Activated CD8-positive, alpha-beta memory T cell treated with anti-CD3 and anti-CD28 coated beads for 4 hours (primary cell): ENCODE measurements around the gene AGGF1.
"Not testable (repeated sequence)": the region's sequence is repeated elsewhere in the genome, so short reads cannot be mapped to it uniquely, and the experiment has no call there.

ENCODE experiments used
- DNase-seq, 2 donors: peaks; one replicate each; pipeline ENCODE4 v3.0.0-alpha.2; 2020; ENCODE audit warnings: low read depth in 2 of 2

The AGGF1 gene

DNA sequence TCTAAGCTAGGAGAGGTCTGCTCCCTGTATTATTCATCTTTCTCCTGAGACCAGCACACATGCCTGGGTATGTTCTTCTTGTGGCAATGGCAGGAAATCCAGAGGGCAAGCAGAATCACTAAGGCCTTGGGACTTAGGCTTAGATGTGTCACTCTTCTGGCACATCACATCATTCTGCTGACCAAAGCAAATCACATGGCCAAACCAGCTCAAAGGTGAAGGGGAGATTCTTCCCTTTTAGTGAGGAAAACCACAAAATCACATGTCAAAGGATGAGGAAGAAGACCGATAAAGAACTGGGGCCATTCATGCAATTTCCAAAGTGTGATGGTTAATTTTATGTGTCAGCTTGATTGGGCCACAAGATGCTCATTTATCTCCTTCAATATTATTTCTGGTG, 5.7 kb upstream of the AGGF1 start:
- no peak for DNase-seq

DNA sequence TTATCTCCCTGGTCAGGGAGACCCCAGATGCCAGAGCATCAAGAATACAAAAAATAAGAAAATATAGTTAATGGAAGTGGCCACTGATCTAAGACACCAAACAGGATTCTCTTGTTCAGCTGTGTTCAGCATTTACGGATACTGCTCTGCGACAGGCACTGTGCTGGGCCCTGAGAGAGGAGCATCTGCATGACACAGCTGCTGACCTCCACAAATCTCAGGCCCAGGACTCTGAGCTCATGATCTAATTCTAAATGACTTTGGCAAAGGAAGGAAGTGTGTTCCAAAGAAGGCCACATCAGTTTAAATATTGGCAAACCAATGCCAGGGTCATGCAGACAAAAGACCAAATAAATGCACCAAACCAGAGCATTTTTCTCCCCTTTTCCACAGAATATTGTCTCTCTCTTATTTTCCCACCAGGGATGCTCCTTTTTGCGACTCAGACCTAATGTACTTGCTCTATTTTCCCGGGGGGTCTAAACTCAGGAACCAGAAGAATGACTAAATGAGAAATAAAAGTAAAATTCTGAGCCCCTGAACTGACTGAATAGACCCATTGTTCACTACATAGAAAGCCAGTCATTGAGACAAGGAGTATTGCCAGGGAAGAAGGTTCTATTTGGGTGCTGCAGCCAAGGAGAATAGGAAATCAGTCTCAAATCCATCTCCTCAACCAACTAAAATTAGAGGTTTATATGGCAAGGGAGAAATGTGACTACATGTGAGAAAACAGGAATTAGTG, 1.4 kb upstream of the AGGF1 start:
- no peak for DNase-seq

DNA sequence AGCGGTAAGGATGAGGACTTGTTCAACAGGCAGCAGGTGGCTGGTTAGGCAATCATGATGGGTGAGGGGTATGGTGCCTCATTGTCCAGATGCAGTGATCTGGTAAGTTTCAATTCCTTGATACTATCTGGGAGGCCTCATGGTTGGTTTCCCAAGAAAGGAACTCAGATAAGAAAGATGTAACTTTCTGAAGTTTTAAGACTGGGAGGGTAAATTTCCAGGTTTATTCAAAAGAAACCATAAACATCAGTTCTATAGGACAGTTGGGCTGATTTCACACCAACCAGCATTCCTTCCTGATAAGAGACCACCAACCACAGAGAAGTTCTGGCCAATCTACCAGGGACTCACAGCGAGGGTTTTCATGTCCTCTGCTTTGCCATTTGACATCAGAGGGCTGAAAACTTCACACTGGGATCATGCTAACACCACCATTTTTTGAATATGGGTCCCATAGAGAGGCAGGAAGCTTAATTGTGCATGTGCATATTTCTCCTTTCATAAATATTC, 773 bp upstream of the AGGF1 start:
- DNase-seq: no peak

- DNase-seq: no peak
These were observed 1.7 kb downstream of the AGGF1 start for GRCh38 chr5:77031891-77032290.

DNA sequence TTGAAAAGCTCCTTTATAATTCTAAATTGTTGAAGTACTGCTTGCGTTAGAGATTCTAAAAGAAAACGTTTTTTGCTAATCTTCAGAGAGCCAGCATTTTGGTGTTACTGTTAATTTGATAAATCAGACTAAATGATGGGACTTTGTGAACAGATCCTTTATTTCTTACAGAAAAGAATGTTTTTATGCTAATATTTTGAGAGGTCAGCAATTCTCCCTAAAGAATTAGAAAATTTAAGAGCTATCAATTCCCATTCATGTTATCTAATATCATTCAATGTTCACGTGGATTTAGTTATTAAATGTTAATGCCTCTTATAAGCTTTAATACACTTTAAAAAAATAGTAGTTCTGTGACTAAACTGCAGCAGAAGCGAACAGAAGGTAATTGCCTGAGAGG, 2.4 kb downstream of the AGGF1 start:
- DNase-seq: no peak

- no peak for DNase-seq
These were observed 3.1 kb downstream of the AGGF1 start for GRCh38 chr5:77033338-77033737.

GRCh38 chr5:77035950-77036349, 5.7 kb downstream of the AGGF1 start:
- no peak for DNase-seq

GRCh38 chr5:77046416-77047073, 16.3 kb downstream of the AGGF1 start:
- DNase-seq: no peak

GRCh38 chr5:77064040-77064439, 33.8 kb downstream of the AGGF1 start:
- no peak for DNase-seq

GRCh38 chr5:77065256-77065655, 35.1 kb downstream of the AGGF1 start:
- no peak for DNase-seq

- DNase-seq: no peak
These were observed 36.0 kb downstream of the AGGF1 start for GRCh38 chr5:77066184-77066583.

- DNase-seq: no peak
These were observed 36.7 kb downstream of the AGGF1 start for GRCh38 chr5:77066823-77067442.

- DNase-seq: no peak
These were observed 43.5 kb downstream of the AGGF1 start for GRCh38 chr5:77073667-77074066.

DNA sequence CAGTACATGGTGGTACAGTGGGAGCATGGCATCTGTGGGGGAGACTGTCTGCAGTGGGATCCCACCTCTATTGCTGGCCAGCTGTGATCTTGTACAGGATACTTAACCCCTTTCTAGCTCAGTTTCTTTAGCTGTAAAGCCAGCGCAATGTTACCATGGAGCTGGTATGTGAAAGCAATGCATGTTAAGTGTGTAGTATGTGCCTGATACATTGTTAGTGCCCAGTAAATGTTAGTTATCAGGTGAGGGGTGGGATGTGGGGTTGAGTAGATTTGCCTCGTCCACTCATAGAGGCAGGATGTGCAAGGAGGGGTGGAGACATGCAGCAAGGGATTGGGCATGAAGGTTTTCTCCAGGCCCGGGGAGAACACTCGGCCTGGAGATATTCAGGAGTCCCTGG, 44.5 kb downstream of the AGGF1 start:
- no peak for DNase-seq

DNA sequence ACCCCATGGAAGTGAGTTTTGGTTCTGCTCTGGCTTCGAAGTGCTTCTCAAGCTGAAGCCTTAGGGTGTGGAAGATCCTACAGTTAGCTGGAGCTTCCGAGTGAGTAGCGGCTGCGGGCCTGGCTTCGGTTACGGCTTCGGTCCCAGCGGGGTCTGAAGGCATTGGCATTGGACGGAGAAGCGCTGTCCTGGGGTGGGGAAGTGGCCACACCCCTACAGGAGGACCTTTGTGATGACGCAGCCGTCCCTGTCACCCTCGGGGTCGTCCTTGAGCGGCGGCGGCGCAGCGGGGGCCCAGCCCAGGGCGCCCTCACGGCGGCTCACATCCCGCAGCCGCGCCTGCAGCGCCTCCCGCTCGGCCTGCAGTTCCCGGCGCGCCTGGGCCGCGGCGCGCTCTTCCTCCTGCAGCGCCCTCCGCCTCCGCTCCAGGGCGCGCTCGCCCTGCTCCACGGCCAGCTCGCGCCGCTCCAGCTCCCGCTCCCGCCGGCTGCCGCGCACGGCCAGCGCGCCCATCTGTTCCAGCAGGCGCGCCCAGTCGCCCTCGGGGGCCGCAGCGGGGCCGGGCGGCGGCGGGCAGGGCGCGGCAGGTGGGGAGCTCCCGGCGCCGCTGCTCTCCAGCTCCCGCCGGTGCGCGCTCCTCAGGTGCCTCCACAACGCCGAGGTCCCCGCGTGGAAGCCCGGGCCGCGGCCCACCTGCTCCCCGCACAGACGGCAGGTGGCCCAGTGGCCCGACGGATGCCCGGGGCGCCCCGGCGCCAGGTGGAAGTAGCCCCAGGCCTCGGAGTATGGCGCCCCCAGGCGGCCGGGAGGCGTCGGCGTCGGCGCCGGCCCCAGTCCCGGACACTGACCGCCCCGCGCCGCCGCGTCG, 47.0 kb downstream of the AGGF1 start:
- no peak for DNase-seq

DNA sequence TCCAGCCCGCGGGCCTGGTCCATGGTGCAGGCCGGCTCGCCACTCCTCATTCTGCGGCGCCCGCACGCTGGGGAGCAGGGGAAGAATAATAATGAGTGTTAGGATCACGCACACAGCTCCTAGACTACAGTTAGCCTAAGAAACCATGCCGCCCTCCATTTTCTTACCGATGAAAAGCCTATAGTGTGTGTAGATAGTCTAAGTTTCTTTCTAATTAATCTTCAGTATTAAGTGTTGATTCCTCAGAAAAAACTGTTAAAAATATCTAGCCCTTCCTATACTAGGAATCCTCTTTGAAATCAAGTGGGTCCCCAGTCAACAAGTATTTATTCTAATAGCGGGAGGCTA, 47.6 kb downstream of the AGGF1 start:
- no peak for DNase-seq

GRCh38 chr5:77080479-77080878, 50.3 kb downstream of the AGGF1 start:
- not testable (repeated sequence) for DNase-seq

GRCh38 chr5:77080905-77081304, 50.7 kb downstream of the AGGF1 start:
- DNase-seq: no peak

- DNase-seq: no peak
These were observed 52.1 kb downstream of the AGGF1 start for GRCh38 chr5:77082280-77082679.

GRCh38 chr5:77083088-77083487, 52.9 kb downstream of the AGGF1 start:
- no peak for DNase-seq

GRCh38 chr5:77086368-77086688, 56.1 kb downstream of the AGGF1 start:
- no peak for DNase-seq
